Left renal pelvis (tissue), 4 donors: Measurements from ENCODE around the gene TMTC2. TPM values are rescaled to one million over a fixed set of nuclear protein-coding genes. Genes with fewer than 3 reads are reported as not detected.

Source experiments
- DNase-seq, 4 donors: peaks; one replicate each; pipeline ENCODE4 v3.0.0-alpha.2; 2013; ENCODE audit warnings: low read depth in 4 of 4, low spot score in 3 of 4
- polyA plus RNA-seq, 4 donors: library from polyadenylated mRNA; unstranded; fragments of 120-200 nt; gene quantifications; one replicate each; pipeline ENCODE4 v1.2.1, GENCODE V29; 2013; ENCODE audit not compliant: insufficient read length in 4 of 4

TMTC2 gene
- polyA plus RNA-seq, 4 donors, result 41.5 to 105 (median 43.9) TPM

DNA sequence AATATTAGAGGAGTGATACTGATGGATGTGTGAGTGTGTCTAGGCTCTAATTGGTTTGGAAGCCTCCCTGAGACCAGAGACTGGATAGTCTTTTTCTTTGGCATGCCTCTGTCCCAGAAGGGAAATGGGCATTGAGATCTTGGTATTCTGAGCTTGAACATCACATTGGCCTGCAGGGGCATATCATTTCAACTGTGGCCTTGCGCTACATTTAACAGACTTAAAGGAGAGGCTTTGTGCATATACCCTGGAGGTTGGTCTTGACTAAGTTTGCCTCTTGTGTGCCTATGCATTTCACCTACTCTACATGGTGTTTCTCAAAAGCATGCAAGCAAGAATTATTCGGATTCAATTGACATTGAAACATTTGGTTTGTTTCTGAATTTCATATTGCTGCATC is 185.4 kb downstream of the TMTC2 start:
- no peak for DNase-seq

DNA sequence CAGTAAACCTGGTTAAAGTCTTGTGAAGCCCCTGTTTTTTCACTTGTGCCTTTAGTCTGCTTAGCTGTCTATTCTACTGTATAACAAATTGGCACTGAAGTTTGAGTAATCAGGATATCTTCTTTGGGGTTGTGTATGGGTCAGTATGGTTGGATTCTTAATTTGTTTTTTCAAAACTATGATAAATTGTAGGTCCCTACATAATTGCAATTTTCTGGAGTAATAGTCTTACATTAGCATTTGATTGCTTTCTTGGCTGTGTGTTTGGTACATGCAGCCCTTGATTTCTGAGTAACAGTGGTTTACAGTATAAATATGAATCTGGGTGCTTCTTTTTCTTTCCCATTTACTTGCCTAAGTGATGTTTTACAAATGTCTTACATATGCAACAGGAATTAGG is 186.6 kb downstream of the TMTC2 start:
- DNase-seq, result no peak

DNA sequence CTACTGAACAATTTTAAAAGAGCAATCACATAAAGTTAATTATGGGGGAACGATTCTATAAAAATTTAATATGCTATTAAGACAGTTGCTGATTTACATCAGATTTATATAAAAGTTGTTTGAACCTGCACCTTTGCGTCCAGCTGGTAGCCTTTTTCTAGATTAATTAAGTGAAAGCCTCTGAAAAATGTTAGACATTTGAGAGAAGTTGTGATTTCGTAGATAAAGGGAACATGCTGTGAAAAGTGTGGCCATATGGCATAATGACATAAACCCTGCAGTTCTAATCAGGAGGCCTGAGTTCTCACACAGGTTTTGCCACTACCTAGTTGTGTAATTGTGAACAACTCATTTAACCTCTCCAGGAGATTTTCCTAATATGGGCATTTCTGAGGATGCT is 187.2 kb downstream of the TMTC2 start:
- no peak for DNase-seq

DNA sequence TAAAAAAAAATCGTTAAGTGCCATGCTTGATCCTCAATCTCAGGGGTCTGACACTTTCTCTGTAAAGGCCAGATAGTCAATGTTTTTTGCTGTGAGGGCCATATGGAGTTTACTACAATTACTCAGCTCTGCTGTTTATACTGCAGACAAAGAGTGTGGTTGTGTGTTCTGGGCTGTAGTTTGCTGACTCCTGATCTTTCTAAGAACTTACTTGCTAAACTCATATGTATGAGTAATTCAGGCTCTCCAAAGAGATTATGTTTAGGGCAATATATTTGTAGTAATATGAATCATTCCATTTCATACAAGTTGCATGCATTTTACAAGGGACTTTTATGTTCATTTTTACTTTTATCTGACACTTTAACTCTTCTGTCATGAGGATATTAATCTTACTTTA is 188.2 kb downstream of the TMTC2 start:
- no peak for DNase-seq

DNA sequence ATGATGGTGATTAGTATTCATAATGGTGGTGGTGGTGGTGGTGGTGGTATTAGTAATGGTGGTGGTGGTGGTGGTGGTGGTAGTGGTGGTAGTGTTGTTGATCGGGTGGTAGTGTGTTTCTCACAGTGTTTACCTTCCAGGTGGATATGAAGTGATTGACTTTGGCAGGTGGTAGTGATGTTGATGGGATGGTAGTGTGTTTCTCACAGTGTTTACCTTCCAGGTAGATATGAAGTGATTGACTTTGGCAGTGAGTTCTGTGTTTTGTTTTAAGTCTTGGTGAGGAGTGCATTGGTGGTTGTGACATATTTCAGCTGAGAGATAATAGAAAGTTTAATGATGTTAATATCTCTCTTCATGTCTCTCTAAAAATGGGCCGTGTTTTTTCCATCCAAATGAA is 189.4 kb downstream of the TMTC2 start:
- DNase-seq, result no peak

DNA sequence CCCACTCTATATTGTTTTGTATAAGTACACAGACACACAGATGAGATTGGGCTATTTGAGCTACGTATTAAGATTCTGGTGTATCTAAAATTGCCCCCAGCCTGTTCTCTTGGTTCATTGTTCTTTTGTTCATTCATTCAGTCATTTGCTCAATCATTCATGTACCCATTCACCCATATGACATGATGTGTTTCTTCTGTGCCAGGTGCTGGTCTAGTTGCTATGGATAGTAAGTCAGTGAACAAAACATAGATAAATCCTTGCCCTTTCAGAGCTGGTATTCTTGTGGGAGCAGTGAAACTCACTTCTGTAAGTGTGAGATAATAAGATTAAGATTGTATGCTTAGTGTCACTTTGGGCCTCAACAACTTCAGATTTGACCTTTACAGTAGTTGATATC is 191.3 kb downstream of the TMTC2 start:
- DNase-seq, result no peak

DNA sequence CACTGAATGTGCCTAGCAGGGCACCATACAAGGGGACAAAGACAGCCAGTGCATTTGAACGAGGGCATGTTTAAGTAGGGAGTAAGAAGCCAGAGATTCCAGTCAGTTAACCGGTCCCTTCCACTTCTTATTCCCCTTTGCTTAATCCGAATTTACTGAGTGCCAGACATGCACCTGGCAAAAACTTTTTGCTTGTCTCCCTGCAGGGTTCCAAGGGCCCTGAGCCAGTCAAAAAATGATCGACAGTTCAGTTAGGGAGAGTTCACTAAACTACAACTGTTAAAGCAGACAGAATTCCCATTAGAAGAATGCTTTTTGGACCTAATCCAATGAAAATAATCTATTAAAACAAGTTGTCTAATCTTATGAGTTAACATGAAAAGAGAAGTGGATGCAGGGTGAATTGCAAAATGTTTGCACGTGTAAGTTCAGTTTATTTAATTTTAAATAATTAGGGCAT is 193.8 kb downstream of the TMTC2 start:
- no peak for DNase-seq

DNA sequence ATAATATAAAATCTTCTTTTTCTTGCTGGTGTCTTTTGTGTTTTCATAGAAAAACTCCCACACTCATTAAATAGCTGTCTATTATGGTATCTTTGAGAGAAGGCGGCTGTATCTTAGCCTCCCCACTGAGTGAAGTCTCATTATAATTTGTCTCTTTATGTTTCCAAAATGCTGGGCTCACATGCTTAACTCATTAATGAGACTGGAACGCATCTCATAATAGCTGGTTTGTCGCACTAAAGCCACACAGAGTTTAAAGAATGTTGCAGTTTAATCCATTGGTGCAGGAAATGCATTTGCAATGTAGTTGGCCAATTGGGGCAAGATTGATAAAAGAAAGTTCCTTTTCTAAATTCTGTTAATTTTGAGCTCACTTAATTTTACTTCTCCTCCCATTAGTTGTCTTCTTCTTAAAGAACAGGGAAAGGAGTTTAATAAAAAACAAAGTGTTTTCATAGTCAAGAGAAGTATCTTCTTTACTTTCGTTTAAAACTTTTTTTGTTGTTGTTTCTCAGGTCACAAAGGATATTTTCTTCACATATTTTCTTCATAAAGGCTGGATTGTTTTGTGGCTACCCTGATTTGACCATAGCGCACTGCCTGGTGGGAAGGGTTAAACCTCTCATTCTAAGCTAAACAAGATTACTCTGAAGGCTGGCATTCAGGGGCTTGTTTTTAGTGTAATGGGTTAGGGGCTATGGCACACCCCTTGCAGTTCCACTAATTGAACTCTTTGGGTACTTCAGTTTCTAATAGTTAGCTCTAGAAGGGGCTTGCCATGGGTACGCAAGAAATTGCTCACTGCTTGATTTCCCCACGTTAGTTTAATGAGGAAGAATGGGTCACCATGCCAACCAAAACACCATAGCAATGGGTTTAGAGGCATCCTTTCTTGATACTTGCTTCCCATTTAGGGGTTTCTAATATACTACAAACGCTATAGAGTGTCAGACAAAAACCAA is 197.0 kb downstream of the TMTC2 start:
- DNase-seq, result no peak

DNA sequence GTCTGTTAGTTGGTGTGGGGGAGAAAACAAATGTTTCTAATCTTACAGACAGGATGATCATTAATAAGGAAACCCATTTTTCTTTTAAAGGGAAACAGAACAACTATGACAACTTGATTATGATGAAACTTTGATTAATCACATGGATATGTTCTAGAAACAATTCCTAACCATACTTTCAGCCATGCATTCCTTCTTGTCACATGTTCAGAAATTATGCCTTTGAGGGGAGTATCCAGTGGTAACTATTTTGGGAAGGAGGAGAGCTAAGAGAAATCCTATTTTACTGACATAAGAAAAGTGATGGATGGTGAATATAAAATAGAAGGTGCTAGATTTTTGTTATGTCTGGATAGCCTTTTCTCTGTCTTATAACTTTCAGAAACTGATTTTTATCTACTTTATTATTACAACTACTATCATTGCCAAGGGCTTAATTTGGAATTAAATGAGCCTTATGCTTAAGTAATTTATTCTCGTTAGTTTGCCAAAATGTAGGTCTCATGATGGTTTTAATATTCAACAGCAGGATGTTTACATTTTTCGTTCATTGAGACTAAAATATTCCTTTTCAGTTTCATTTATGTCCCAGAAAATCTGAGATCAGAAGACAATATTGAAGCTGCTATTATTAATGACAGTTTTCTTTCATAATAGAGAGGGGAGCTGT is 200.1 kb downstream of the TMTC2 start:
- DNase-seq, result no peak

DNA sequence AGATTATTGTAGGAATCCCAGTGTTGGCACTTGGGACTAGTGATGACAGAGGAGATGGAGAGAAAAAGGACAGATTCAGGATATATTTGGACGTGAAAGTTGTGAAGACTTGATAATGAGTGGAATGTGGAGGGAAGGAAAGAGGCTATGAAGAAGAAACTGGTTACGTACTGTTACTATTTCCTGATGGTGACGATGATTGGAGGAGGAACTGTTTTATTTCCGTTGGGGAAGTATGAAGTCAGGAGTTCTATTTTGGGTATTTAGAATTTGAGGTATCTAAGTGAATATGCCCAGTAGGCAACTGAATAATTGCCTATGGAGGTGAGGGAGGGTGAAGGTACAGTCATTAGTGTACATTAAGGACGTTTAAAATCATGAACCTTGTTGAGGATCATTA is 207.2 kb downstream of the TMTC2 start:
- DNase-seq, result no peak

DNA sequence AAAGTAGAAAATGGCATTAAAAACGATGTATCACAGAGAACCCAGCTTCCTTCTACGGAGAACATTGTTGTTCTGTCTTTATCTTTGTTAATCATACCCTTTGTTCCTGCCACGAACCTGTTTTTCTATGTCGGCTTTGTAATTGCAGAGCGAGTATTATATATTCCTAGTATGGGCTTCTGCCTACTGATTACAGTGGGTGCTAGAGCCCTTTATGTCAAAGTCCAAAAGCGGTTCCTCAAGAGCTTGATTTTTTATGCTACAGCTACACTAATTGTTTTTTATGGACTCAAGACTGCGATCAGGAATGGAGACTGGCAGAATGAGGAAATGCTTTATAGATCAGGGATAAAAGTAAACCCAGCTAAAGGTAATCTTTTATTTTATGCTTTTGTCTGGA is 209.6 kb downstream of the TMTC2 start:
- no peak for DNase-seq

DNA sequence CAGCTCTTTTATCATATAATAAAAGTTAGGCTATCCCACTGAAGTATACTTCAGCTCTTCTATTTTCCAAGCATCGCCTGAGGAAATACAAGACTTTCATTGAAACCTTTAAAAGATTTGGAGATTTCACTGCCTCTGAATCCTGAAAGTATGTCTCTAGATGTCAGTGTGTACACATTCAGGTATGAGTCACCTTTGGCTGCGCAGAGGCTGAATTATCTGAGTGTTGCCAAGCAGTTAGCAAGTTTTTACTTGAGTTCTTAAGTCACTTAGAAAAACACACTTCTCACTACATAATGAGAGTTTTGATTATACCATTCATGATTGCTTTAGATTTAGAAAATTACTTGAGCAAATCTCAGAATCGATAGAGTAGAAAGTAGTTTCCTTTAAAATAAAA is 210.3 kb downstream of the TMTC2 start:
- DNase-seq, result no peak

DNA sequence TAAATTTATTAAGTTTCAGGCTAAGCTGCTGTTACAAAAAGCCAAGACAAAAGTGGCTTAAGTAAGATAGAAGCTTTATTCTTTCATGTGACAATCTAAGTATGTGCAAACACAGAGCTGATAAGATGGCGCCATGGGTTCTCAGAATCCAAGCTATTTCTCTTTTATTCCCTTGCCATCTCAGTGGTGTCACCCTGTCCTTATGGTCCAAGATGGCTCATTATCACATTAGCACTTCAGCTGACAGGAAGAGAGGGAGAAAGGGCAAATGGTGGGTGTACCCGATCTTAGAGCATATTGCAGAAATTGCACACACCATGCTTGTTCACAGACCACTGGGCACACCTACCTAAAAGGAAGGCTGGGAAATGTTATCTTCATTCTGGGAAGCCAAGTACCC is 211.7 kb downstream of the TMTC2 start:
- no peak for DNase-seq

DNA sequence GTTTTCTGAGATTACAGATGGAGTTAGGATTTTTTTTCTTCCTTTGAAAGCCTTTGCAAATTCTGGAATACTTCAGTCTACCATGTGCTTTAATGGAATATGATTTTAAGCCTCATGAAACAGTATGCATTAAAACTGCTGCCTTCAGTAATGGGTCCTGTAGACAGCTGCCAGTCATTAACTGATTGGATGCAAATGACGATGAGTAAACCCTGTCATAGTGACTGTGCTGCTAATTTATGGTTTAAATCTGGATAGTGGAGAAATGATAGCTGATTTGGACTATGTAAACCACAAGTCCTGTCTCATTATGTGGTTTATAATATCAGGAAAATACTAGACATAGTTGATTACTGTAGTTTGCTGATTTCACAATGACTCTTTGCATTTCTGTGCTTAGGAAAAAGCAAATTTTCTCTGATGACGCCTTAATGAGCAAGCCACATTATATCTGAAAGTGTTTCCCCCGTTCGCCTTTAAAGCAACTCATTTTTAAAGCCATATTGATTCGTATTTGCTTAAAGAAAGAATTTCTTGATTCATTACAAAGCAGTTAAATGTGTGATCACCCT is 217.6 kb downstream of the TMTC2 start:
- no peak for DNase-seq

DNA sequence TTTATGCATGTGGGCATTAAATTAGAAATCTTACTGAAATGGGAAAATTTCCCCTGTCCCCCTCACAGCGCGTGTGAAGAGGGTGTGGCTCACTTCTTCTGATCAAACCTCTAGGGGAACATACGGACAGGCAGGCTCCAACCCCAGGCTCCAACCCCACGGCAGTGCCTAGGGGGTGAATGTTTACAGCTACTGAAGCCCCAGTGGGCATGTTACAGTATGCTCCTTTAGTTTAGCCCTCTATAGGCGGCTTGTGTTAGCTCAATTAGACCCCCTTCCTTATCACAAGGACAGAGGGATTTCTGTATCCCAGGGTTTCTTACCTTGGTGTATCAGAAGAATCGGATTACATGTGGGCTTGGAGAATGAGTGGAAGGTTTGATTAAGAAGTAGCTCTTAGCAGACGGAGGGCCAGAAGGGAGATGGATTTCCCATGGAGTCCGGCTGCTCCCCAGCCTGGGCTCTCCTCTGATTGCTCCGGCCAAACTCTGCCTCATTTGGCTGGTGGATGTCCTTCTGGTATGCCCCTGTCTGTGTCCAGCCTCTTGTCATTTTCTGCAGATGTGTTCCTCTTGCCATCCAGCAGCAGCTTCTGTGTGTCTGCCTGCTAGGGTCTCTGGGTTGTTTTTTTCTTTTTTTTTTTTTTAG is 223.7 kb downstream of the TMTC2 start:
- no peak for DNase-seq

DNA sequence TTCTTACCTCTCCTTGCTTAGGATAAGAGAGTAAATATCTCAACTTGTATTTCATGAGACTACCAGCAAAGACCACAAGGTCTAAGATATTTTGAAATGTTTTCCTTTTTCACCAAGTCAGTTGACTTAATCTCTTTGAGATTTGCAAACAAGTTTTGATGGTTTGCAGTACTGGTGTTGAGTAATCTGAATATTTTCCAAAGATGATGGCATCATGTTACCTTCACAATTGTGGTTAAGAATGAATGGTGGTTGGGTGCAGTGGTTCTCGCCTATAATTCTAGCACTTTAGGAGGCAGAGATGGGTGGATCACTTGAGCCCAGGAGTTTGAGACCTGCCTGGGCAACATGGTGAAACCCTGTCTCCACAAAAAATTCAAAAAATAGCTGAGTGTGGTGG is 225.7 kb downstream of the TMTC2 start:
- no peak for DNase-seq

DNA sequence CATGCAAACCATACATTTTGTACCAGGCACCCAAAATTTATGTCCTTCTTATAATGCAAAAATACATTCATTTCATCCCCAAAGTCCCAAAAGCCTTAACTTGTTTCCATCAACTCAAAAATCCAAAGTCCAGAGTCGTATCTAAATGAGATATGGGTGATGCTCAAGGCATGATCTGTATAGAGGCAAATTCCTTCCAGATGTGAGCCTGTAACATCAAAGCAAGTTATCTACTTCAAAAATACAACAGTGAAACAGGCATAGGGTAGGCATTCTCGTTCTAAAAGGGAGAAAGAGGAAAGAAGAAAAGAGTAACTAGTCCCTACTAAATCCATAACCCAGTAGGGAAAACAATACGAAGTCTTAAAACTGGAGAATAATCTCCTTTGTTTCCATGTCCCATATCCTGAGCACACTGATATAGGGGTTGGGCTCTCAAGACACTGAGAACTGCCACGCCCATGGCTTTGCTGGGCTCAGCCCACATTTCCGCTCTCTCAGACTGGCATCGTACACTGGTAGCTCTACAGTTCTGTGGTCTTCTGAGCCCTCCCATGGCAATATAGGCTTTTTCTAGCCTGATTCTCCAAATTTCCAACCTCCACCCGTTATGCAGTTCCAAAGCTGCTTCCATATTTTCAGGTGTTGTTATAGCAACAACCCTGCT is 232.8 kb downstream of the TMTC2 start:
- no peak for DNase-seq

DNA sequence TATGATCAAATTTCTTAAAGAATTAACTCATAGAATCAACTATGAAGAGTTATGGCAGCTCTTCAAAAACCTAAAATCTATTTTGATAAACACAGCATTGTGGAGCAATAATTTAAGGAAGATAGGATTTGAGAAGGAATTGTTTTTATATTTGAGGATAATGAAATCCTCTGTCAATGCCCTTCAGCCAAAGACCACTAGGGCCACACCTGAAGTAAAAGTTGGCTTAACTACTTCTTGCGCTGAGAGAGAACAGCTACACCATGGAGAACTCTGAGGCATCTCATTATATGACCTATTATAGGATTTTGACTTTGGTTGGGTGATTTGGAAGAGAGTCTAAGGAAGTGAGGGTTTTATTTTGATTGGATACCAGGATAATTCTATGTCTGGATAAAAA is 237.2 kb downstream of the TMTC2 start:
- DNase-seq, result no peak

DNA sequence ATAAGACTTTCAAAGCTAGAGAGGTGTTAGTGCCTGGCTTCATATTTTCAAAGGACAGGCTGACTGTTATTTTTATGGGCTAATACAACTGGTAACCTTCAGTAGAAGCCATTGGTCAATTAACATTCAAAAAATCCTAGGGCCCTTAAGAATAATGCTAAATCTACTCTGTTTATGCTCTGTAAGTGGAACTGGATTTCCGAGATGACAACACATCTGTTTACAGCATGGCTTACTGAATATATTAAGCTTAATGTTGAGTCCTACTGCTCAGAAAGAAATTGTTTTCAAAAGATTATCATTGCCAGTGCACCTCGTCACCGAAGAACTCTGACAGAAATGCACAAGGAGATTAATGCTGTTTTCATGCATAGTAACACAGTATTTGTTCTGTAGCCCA is 239.9 kb downstream of the TMTC2 start:
- DNase-seq, result no peak

DNA sequence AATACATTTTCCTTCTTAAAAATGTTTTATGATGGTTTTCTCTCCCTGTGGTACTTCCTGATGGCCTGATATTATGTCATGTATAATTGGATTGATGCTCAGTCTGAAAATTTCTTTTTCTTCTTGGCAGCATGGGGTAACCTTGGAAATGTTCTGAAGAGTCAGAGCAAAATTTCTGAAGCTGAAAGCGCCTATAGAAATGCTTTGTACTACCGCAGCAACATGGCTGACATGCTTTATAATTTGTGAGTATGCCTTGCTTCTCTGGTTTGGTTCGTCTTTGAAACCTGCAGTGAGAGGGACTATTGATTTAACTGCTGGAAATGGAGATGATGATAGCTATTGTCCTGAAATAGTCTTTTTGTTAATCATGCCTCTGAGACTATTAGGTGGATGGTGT is 243.6 kb downstream of the TMTC2 start:
- DNase-seq, result no peak
